GM21390 (cell line): ENCODE measurements around the gene NME7.
A peak's percentile ranks its signal among the peaks of the same experiment; 100 is the strongest.

Experiments
- ATAC-seq: cut with Tn5 transposase; IDR thresholded peaks from one replicate; pipeline ENCODE4 v1.9.1; 2021; ENCODE audit not compliant: unreplicated experiment

NME7 gene

DNA sequence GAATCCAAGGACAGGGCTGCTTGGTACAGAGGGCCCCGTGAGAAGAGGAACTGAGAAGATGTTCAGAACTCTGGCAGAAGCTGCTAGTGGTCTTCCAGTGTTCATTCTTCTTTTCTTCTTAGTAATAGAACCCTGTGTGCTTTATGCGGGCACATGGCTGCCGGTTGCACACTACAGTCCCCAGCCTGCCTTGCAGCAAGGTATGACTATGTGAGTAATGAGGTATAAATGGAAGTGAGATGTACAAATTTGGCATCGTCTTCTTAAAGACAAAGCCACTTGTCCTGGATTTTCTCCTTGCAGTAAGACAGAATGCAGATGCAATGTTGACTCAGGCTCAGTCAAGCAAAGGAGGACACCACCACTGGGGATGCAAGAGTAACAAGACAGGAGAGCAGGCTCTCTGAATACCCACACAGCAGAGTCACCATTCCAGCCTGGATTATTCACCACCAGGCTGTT, 276.1 kb downstream of the NME7 start:
- peak; percentile 80 for ATAC-seq

DNA sequence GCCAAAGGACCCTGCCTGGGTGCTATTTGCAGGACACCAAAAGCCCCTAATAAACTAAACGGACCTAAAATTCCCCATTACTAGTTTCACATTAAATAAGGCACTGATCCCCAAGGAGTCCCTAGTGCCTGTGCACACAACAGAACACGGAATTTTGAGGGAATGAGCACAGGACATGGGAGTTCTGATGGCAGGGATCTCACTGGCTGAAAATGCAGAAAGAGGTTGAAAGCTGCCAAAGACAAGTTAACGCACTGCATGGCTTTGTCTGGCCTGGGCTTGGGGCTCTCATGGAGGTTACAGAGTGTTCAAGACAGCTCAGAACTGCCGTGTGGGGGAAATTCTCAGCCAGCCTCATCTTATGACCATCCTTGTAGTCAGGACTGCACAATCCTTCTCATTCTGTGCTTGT, 276.7 kb downstream of the NME7 start:
- peak; percentile 44 for ATAC-seq

DNA sequence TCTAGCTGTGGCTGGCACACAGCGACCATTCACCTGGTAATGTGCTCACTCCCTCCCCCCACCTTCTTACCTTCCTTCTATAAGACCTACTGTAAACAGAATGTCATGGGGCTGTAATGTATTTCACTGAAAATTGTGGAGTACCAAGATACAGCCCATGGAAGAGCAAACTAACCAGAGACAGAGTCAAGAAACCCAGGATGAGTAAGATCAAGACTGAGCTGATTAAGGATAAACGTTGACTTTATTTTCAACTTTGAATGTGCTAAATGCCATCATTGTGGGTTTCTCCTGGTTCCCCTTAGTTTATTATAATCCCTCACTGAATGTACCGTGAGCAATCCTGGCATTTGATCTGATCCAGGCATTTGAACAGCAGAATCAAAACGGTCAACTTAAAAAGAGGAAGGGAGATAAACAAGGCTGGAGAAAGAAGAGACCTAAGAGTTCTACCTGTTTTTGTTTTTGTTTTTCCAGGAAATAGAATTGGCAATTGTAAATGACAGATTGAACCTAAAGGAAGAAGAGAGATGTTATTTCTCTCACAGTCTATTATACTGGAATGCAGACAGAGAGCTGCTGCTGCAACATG, 277.2 kb downstream of the NME7 start:
- no peak for ATAC-seq

DNA sequence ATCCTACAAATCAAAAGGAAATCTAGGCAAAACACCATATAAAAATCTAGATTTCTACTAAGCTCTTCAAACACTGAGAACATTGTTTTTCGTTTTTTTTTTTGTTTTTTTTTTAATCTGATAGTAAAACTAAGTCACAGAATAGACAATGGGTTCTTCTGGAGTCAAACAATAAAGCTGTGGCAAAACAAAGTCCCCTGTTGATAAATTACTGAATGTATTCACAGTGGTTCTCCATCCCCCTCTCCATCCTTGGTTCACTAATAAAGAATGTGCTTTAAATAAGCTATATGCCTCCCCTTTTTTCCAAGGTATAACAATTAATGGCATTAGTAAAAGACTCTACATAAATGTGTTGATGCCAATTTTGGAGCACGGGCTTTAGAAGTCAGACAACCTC, 277.8 kb downstream of the NME7 start:
- no peak for ATAC-seq

DNA sequence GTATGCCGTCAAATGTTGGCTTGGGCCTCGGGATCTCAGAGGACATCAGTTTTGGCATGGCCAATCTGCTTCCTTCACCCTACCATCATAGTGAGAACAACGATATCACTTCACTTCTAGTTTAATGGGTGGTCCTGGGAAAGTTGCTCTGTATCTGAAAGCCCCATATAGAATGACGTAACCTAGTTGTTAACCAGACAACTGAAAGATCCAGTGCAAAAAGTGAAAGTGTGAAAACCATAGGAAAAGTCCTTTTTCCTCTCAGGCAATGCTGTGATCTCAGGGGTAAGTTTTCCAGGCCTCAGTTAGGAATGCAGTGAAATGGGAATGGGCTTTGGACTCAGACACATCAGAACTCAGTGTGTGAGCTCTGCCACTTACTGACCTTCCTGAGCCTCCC, 279.7 kb downstream of the NME7 start:
- ATAC-seq = no peak

DNA sequence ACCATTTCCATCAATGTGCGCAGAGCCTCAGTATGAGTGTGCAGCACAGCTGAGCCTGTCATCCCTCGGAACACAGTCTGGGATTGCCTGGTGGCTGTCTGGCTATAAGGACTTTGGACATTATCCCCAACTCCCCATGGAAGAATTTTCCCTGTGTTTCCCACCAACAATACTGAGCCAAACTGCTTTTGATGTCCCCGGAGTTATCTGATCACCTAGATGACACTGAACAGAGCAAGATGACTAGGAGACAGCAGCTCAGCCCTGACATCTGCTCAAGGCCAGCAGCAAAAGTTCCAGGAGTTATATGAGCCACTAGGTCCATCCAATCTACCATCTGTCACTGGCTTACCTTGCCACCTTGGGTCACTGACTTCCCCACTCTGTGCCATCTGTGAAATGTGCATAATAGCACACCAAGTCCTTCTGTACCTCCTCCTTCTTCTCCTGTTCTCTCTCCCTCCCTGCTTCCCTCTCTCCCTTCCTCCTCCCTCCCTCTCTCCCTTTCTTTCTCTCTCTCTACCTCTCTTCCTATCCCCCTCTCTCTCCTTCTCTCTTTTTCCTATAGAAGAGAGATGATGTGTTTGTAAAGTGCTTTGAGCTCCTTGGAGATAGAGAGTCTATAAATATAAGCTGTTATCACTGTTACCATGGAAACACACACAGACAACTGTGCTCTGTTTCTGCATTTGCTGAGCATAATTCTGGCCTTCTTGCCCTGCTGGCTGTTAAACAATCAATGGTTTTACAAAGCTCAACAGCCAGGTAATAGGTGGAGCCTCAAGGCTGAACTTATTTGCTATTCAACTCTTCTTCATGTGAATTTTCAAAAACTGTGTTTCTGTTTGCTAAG, 280.8 kb downstream of the NME7 start:
- no peak for ATAC-seq

DNA sequence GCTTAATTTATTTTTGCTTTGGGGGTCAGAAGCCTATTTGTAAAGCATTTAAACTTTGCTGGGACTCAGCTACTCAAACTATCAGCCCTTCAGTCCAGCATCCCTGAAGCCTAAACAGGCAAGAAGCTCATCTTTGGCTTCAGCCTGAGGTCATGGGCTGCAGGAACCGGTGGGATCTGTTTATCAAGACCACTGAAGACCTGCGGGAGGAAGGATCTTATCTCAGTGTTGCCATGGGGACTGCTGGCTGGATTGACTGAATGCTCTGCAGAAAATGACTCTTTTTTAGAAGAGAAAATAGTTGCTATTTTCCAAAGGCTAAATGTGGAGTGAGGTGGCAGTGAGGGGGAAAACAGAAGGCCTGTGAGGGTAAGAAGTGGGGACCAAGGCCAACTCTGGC, 281.7 kb downstream of the NME7 start:
- ATAC-seq = no peak
